Stimulated activated CD8-positive, alpha-beta memory T cell treated with anti-CD3 and anti-CD28 coated beads, Interleukin-2, amount 100 ng/mL, for 48 hours (primary cell): Measurements from ENCODE around the gene DMWD.
"Not testable (repeated sequence)": the region's sequence is repeated elsewhere in the genome, so short reads cannot be mapped to it uniquely, and the experiment has no call there.

Experiments
- DNase-seq, 2 donors: peaks; one replicate each; pipeline ENCODE4 v3.0.0-alpha.2; 2020; ENCODE audit warnings: low read depth in 2 of 2

The DMWD gene

GRCh38 chr19:45751483-45751882 is 41.2 kb downstream of the DMWD start:
- DNase-seq, result not testable (repeated sequence)

- no peak for DNase-seq
Observed at GRCh38 chr19:45747513-45747912, 45.1 kb downstream of the DMWD start.

GRCh38 chr19:45746866-45747265 is 45.8 kb downstream of the DMWD start:
- no peak for DNase-seq

- DNase-seq, result no peak
Observed at GRCh38 chr19:45745606-45746005, 47.0 kb downstream of the DMWD start.

- no peak for DNase-seq
Observed at GRCh38 chr19:45742969-45743368, 49.7 kb downstream of the DMWD start.

- DNase-seq, result no peak
Observed at GRCh38 chr19:45739498-45740439, 52.9 kb downstream of the DMWD start.

GRCh38 chr19:45733160-45733810 is 59.4 kb downstream of the DMWD start, which contains the start of gene MEIOSIN:
MEIOSIN (plus strand) TSS chr19:45733439; CDS start chr19:45735377, 1,938 bp downstream.
- no peak for DNase-seq
